Kidney epithelial cell (primary cell): ENCODE measurements around the gene KLF12. TPM values are rescaled to one million over a fixed set of nuclear protein-coding genes. Genes with fewer than 3 reads are reported as not detected.

Experiments used
- DNase-seq: peaks from one replicate; pipeline ENCODE4 v3.0.0-alpha.2; 2010; ENCODE audit warnings: low read depth
- H3K27me3 ChIP-seq: 2 replicates; pipeline ENCODE4 v1.6.0; 2011; ENCODE audit warnings: low read length; ENCODE audit not compliant: control insufficient read depth, insufficient read depth
- H3K36me3 ChIP-seq: 2 replicates; pipeline ENCODE4 v1.5.1; 2011; ENCODE audit warnings: low read length; ENCODE audit not compliant: control insufficient read depth, insufficient read depth
- H3K4me3 ChIP-seq: 2 replicates; pipeline ENCODE4 v1.5.1; 2011; ENCODE audit warnings: low read depth, mild to moderate bottlenecking, control low read depth, low read length
- CTCF ChIP-seq: IDR thresholded peaks from 2 replicates; pipeline ENCODE4 v1.5.1; 2011; ENCODE audit warnings: mild to moderate bottlenecking, moderate library complexity, low read length, control low read depth, inconsistent platforms; ENCODE audit not compliant: insufficient read depth, poor library complexity, severe bottlenecking
- total RNA-seq: library from RNA; depleted of rRNA; stranded (reverse); fragments of >200 nt; gene quantifications from 2 replicates; pipeline ENCODE4 v1.2.3, GENCODE V29; 2015

The KLF12 gene
- total RNA-seq, 1 donor from 2014 or later, result 13.1 TPM

GRCh38 chr13:74111901-74112824, 22.0 kb downstream of the KLF12 start:
- no peaks in the 10 kb centered on the region for H3K27me3 ChIP-seq
- no peak for TF ChIP-seq CTCF
- no peaks in the 10 kb centered on the region for H3K36me3 ChIP-seq
- DNase-seq, result no peak
- H3K4me3 ChIP-seq, result no peak overlapping the region

- TF ChIP-seq CTCF, result no peak
- no peak for DNase-seq
- Histone ChIP-seq H3K36me3 (no peaks in the 10 kb centered on the region), H3K4me3 (no peak overlapping the region), H3K27me3 (no peaks in the 10 kb centered on the region)
Measured at GRCh38 chr13:74111399-74111798, 22.8 kb downstream of the KLF12 start.

- TF ChIP-seq CTCF, result no peak
- DNase-seq, result no peak
- H3K36me3 ChIP-seq, result no peaks in the 10 kb centered on the region
- H3K27me3 ChIP-seq, result no peaks in the 10 kb centered on the region
- no peak overlapping the region for H3K4me3 ChIP-seq
Measured at GRCh38 chr13:74110053-74110452, 24.2 kb downstream of the KLF12 start.

- DNase-seq, result no peak
- H3K27me3 ChIP-seq, result no peaks in the 10 kb centered on the region
- no peak for TF ChIP-seq CTCF
- no peak overlapping the region for H3K4me3 ChIP-seq
- no peaks in the 10 kb centered on the region for H3K36me3 ChIP-seq
Measured at GRCh38 chr13:74107598-74107997, 26.6 kb downstream of the KLF12 start.

- DNase-seq, result no peak
- Histone ChIP-seq H3K36me3 (no peaks in the 10 kb centered on the region), H3K27me3 (no peaks in the 10 kb centered on the region), H3K4me3 (no peak overlapping the region)
- no peak for TF ChIP-seq CTCF
Measured at GRCh38 chr13:74105871-74106270, 28.3 kb downstream of the KLF12 start.
